BJ (cell line): ENCODE data around the gene FBXW11. TPM values are rescaled to one million over a fixed set of nuclear protein-coding genes. Genes with fewer than 3 reads are reported as not detected.

Experiments used
- CTCF ChIA-PET: fragments of 350-600 bp; formaldehyde crosslinking; extraction: SDS; loops from one replicate; lab custom pipeline; 2021; ENCODE audit warnings: antibody characterized with exemption, inconsistent platforms; lab: Yijun Ruan, JAX
- POLR2A ChIA-PET: fragments of 300-600 bp; sonication (Branson Sonifier 250); formaldehyde crosslinking; extraction: SDS; loops from one replicate; lab custom pipeline; 2021; ENCODE audit warnings: antibody characterized with exemption; lab: Charles Lee
- DNase-seq: peaks from one replicate; pipeline ENCODE4 v3.0.0-alpha.2; 2011; ENCODE audit warnings: low read depth
- H3K27me3 ChIP-seq: 2 replicates; pipeline ENCODE4 v1.6.0; 2011; ENCODE audit warnings: low read length; ENCODE audit not compliant: control insufficient read depth, insufficient read depth
- H3K36me3 ChIP-seq: 2 replicates; pipeline ENCODE4 v1.5.1; 2011; ENCODE audit warnings: low read length; ENCODE audit not compliant: control insufficient read depth, insufficient read depth
- H3K4me3 ChIP-seq: 2 replicates; pipeline ENCODE4 v1.5.1; 2011; ENCODE audit warnings: low read depth, mild to moderate bottlenecking, control low read depth, low read length
- CTCF ChIP-seq: IDR thresholded peaks from 2 replicates; pipeline ENCODE4 v1.5.1; 2011; ENCODE audit warnings: low read depth, mild to moderate bottlenecking, control low read depth, inconsistent platforms, low read length, moderate library complexity; ENCODE audit not compliant: insufficient read depth
- polyA plus RNA-seq: library from polyadenylated mRNA; depleted of rRNA; stranded (reverse); fragments of >200 nt; gene quantifications from 2 replicates; pipeline ENCODE4 v1.2.3, GENCODE V29; 2011

Gene FBXW11
- polyA plus RNA-seq, 1 experiment = 55.5 TPM

- POLR2A ChIA-PET = no interaction called here
- Histone ChIP-seq H3K36me3 (no peaks in the 10 kb centered on the region), H3K4me3 (no peak overlapping the region), H3K27me3 (no peaks in the 10 kb centered on the region)
- CTCF ChIA-PET = interaction anchor here (1.4 kb wide), 1 partner anchor 14 kb away, joined by 5 read pairs; no protein-coding TSS in a partner anchor
- DNase-seq = no peak
- TF ChIP-seq CTCF = no peak
Observed at GRCh38 chr5:171897231-171897630, 109.2 kb downstream of the FBXW11 start.

GRCh38 chr5:171895081-171895480 is 111.4 kb downstream of the FBXW11 start:
- 0 out of 2 replicates have a peak, but pooled peaks cover 1% of the 10 kb centered on the region for H3K36me3 ChIP-seq

GRCh38 chr5:171893290-171893886 is 113.0 kb downstream of the FBXW11 start:
- no peak for TF ChIP-seq CTCF
- H3K36me3 ChIP-seq = 0 out of 2 replicates have a peak, but pooled peaks cover 2% of the 10 kb centered on the region
- ChIA-PET POLR2A (interaction anchor here (0.7 kb wide), 1 partner anchor 162 kb away, joined by 10 read pairs; no protein-coding TSS in a partner anchor), CTCF (interaction anchor here (0.8 to 0.9 kb wide), 2 partner anchors 147 to 475 kb away, joined by 3 read pairs; no protein-coding TSS in a partner anchor)
- DNase-seq = peak; percentile 30
- no peaks in the 10 kb centered on the region for H3K27me3 ChIP-seq
- H3K4me3 ChIP-seq = no peak overlapping the region

More at GRCh38 chr5:171895081-171895480, 111.4 kb downstream of the FBXW11 start:
- DNase-seq = no peak
- Histone ChIP-seq H3K27me3 (no peaks in the 10 kb centered on the region), H3K4me3 (no peak overlapping the region)
- ChIA-PET POLR2A (no interaction called here), CTCF (no interaction called here)
- TF ChIP-seq CTCF = no peak

GRCh38 chr5:171891595-171891994 is 114.8 kb downstream of the FBXW11 start:
- no peaks in the 10 kb centered on the region for H3K27me3 ChIP-seq
- POLR2A ChIA-PET = no interaction called here
- H3K36me3 ChIP-seq = 0 out of 2 replicates have a peak, but pooled peaks cover 5% of the 10 kb centered on the region
- CTCF ChIA-PET = no interaction called here
- no peak for DNase-seq
- H3K4me3 ChIP-seq = no peak overlapping the region
- TF ChIP-seq CTCF = no peak

GRCh38 chr5:171891150-171891549 is 115.3 kb downstream of the FBXW11 start:
- no peak for DNase-seq
- Histone ChIP-seq H3K27me3 (no peaks in the 10 kb centered on the region), H3K4me3 (no peak overlapping the region), H3K36me3 (0 out of 2 replicates have a peak, but pooled peaks cover 5% of the 10 kb centered on the region)
- POLR2A ChIA-PET = no interaction called here
- CTCF ChIA-PET = interaction anchor here (1.0 kb wide), 1 partner anchor 9 kb away, joined by 4 read pairs; no protein-coding TSS in a partner anchor
- no peak for TF ChIP-seq CTCF
